Measurements from ENCODE around the gene ACVR1B. TPM values are rescaled to one million over a fixed set of nuclear protein-coding genes. Genes with fewer than 3 reads are reported as not detected.

Gene ACVR1B
- total and polyA plus RNA-seq, 2 of the 8 experiments (the other 6 are each of a cell fraction or from before 2014, with no cell fraction given): 16.0 to 19.2 TPM

DNA sequence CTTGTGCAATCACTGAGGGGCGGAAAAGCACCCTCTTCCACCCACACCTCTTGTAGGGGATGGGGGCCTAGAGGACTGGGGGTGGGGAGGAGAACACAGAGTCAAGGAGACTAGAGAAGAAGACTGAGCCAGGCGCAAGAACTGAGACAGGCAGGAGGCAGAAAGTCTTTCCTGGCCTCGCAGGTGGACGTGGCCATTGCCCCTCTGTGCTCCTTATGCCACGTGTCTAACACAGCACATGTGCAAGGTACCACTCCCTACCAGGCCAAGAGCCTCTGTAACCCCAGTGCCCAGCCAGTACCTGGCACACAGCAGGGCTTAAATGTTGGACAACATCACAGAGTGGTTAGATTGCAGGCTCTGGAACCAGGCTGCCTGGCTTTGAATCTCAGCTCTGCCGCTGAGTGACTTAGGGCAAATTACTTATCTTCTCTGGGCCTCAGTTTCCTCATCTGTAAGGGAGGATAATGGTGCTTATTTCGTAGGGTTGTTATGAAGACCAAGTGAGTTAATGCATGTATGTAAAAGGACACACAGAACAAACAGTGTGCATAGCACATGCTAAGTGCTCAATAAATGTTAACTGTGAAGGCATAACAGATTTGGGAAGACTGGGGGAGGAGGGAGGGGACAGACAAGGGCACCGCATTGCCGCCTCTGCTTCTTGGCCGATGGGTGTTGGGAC is 53.9 kb downstream of the ACVR1B start (continued):
- TF ChIP-seq KDM1A (IDR thresholded peaks at IDR 0.05; ENCODE audit: borderline replicate concordance, low read length) (no peak), EGR1 (IDR thresholded peaks at IDR 0.05; ENCODE audit: borderline replicate concordance, low read depth, low read length) (no peak), TEAD4 (IDR thresholded peaks at IDR 0.05; ENCODE audit: low read depth, low read length) (no peak), HDAC6 (IDR thresholded peaks at IDR 0.05; ENCODE audit: low read depth, low read length) (no peak)
